Stimulated activated CD8-positive, alpha-beta memory T cell treated with anti-CD3 and anti-CD28 coated beads, Interleukin-12 subunit alpha, Interleukin-12 subunit beta, amount 100 ng/mL, for 4 hours (primary cell): ENCODE results near the gene NXPE1.

ENCODE experiments used
- DNase-seq: peaks from one replicate; pipeline ENCODE4 v3.0.0-alpha.2; 2020; ENCODE audit warnings: low read depth

Gene NXPE1

GRCh38 chr11:114562166-114562916, 2.7 kb upstream of the NXPE1 start:
- no peak for DNase-seq

GRCh38 chr11:114556135-114556534, 3.5 kb downstream of the NXPE1 start:
- no peak for DNase-seq

- DNase-seq = no peak
These were observed 6.0 kb downstream of the NXPE1 start for GRCh38 chr11:114553642-114554041.

GRCh38 chr11:114551060-114551459, 8.6 kb downstream of the NXPE1 start:
- DNase-seq = no peak

GRCh38 chr11:114525682-114526081, 34.0 kb downstream of the NXPE1 start:
- DNase-seq = no peak

GRCh38 chr11:114524122-114524521, 35.6 kb downstream of the NXPE1 start:
- no peak for DNase-seq

GRCh38 chr11:114522818-114523217, 36.9 kb downstream of the NXPE1 start:
- DNase-seq = no peak

- DNase-seq = no peak
These were observed 48.1 kb downstream of the NXPE1 start for GRCh38 chr11:114511538-114511937.

GRCh38 chr11:114511079-114511478, 48.6 kb downstream of the NXPE1 start:
- no peak for DNase-seq

- no peak for DNase-seq
These were observed 57.8 kb downstream of the NXPE1 start for GRCh38 chr11:114501901-114502300.

- no peak for DNase-seq
These were observed 59.9 kb downstream of the NXPE1 start for GRCh38 chr11:114499756-114500155.

GRCh38 chr11:114496915-114497314, 62.8 kb downstream of the NXPE1 start:
- DNase-seq = no peak

GRCh38 chr11:114483929-114484328, 75.8 kb downstream of the NXPE1 start:
- DNase-seq = no peak

- no peak for DNase-seq
These were observed 77.6 kb downstream of the NXPE1 start for GRCh38 chr11:114482114-114482513.

- no peak for DNase-seq
These were observed 80.3 kb downstream of the NXPE1 start for GRCh38 chr11:114479331-114479730.

GRCh38 chr11:114478768-114479167, 80.9 kb downstream of the NXPE1 start:
- DNase-seq = no peak

GRCh38 chr11:114478001-114478410, 81.7 kb downstream of the NXPE1 start:
- no peak for DNase-seq

GRCh38 chr11:114472661-114473060, 87.0 kb downstream of the NXPE1 start:
- no peak for DNase-seq
